ENCODE measurements around the gene NCCRP1. TPM values are rescaled to one million over a fixed set of nuclear protein-coding genes. Genes with fewer than 3 reads are reported as not detected.

Gene NCCRP1
- polyA plus RNA-seq, 1 donor from 2014 or later, result not detected

DNA sequence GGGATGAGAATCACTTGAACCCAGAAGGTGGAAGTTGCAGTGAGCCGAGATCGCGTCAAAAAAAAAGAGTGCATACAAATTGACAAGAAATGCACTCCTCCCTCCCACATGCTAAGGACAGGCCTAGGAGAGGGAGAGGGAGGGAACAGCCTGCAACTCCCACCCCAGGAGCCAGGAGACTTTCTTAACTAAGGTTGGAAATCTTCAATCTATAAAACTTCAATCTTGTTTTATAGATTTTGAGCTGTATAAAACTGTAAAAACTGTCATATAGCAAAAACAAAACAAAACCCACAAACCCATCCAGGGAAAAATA lies 8.6 kb downstream of the NCCRP1 start:
- Histone ChIP-seq H3K9me2 (ENCODE audit: insufficient read depth, low read length) (no peaks in the 10 kb centered on the region), H3K27me3 (ENCODE audit: insufficient read depth, low read depth, low read length) (peaks cover 17% of the 10 kb centered on the region)

DNA sequence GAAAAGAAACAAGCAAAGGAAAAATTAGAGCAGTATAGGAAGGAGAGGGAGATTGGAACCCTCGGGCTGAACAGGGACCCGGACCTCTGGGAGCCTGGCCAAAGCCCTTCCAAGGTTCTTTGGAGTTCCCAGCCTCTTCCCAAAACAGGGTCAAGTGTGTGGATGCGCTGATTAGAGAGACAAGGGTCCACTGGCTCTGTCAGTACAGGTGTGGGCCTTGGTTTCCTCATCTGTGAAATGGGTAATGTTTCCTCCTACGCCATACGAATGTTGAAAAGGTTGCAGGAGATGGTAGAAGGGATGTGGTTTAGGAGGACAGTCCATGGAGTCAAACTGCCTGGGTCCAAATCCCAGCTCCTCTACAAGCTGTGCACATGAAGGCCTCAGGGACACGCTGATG lies 9.4 kb downstream of the NCCRP1 start:
- H3K9ac ChIP-seq (ENCODE audit: low read length), result no peak overlapping the region
- H3K27ac ChIP-seq (ENCODE audit: low read length), result no peak overlapping the region
- H3F3A ChIP-seq (ENCODE audit: insufficient read depth, low read length, poor library complexity, severe bottlenecking), result no peaks in the 10 kb centered on the region
- no peak overlapping the region for H2AFZ ChIP-seq (ENCODE audit: low read depth, low read length)
- no peaks in the 10 kb centered on the region for H4K20me1 ChIP-seq (ENCODE audit: insufficient read depth)
- no peaks in the 10 kb centered on the region for H3K79me2 ChIP-seq (replicated peaks; ENCODE audit: insufficient read depth, low read length)
- H3K9me3 ChIP-seq (ENCODE audit: low read length), result no peaks in the 10 kb centered on the region
- no peak overlapping the region for H3K4me3 ChIP-seq (ENCODE audit: low read length)
- H3K36me3 ChIP-seq (ENCODE audit: insufficient read depth, low read length), result no peaks in the 10 kb centered on the region
- peaks cover 17% of the 10 kb centered on the region for H3K27me3 ChIP-seq (ENCODE audit: insufficient read depth, low read depth, low read length)
- no peak overlapping the region for H3K4me2 ChIP-seq (ENCODE audit: low read length)
- H3K9me2 ChIP-seq (ENCODE audit: insufficient read depth, low read length), result no peaks in the 10 kb centered on the region
- no peak for TF ChIP-seq EP300 (conservative IDR thresholded peaks at IDR 0.05; ENCODE audit: poor library complexity, severe bottlenecking)
- TF ChIP-seq MXI1 (conservative IDR thresholded peaks at IDR 0.05; ENCODE audit: poor library complexity, severe bottlenecking), result no peak
- TF ChIP-seq SMC3 (conservative IDR thresholded peaks at IDR 0.05; ENCODE audit: poor library complexity), result no peak
- no peak for TF ChIP-seq EZH2 (IDR thresholded peaks at IDR 0.05; ENCODE audit: borderline replicate concordance, insufficient read depth, low read length, poor library complexity, severe bottlenecking)
- no peak for TF ChIP-seq RAD21 (conservative IDR thresholded peaks at IDR 0.05)
- TF ChIP-seq TAF1 (IDR thresholded peaks at IDR 0.05; ENCODE audit: low read depth), result no peak
- no peak for TF ChIP-seq REST (IDR thresholded peaks at IDR 0.05; ENCODE audit: borderline replicate concordance)
- TF ChIP-seq POLR2AphosphoS5 (IDR thresholded peaks at IDR 0.05), result no peak

More for the DNA sequence above, 8.6 kb downstream of the NCCRP1 start:
- Histone ChIP-seq H3K9ac (ENCODE audit: low read length) (no peak overlapping the region), H3K36me3 (ENCODE audit: insufficient read depth, low read length) (no peaks in the 10 kb centered on the region), H3K4me3 (ENCODE audit: low read length) (no peak overlapping the region), H3F3A (ENCODE audit: insufficient read depth, low read length, poor library complexity, severe bottlenecking) (no peaks in the 10 kb centered on the region), H3K9me3 (ENCODE audit: low read length) (no peaks in the 10 kb centered on the region), H4K20me1 (ENCODE audit: insufficient read depth) (no peaks in the 10 kb centered on the region), H3K4me2 (ENCODE audit: low read length) (no peak overlapping the region), H3K79me2 (replicated peaks; ENCODE audit: insufficient read depth, low read length) (no peaks in the 10 kb centered on the region), H2AFZ (ENCODE audit: low read depth, low read length) (no peak overlapping the region), H3K27ac (ENCODE audit: low read length) (no peak overlapping the region)
- TF ChIP-seq TAF1 (IDR thresholded peaks at IDR 0.05; ENCODE audit: low read depth) (no peak), EP300 (conservative IDR thresholded peaks at IDR 0.05; ENCODE audit: poor library complexity, severe bottlenecking) (no peak), CTCF (IDR thresholded peaks at IDR 0.05; ENCODE audit: poor library complexity, severe bottlenecking) (no peak), REST (IDR thresholded peaks at IDR 0.05; ENCODE audit: borderline replicate concordance) (no peak), MXI1 (conservative IDR thresholded peaks at IDR 0.05; ENCODE audit: poor library complexity, severe bottlenecking) (no peak), EZH2 (IDR thresholded peaks at IDR 0.05; ENCODE audit: borderline replicate concordance, insufficient read depth, low read length, poor library complexity, severe bottlenecking) (no peak), RAD21 (conservative IDR thresholded peaks at IDR 0.05) (no peak), SMC3 (conservative IDR thresholded peaks at IDR 0.05; ENCODE audit: poor library complexity) (no peak), POLR2AphosphoS5 (IDR thresholded peaks at IDR 0.05) (no peak)
